ENCODE measurements around the gene OR2W1.

The OR2W1 gene

GRCh38 chr6:29045075-29045474, at the start of gene OR2W1:
Gene OR2W1 (minus strand): TSS chr6:29045175. CDS start chr6:29045175, 0 bp downstream.
- no peaks in the 10 kb centered on the region for H3K4me1 Mint-ChIP-seq (ENCODE audit: low read depth)
- H3K9me3 Mint-ChIP-seq, result no peaks in the 10 kb centered on the region
- peaks cover 28% of the 10 kb centered on the region for H3K27me3 Mint-ChIP-seq (ENCODE audit: low read depth)
- H3K36me3 Mint-ChIP-seq (ENCODE audit: low read depth), result no peaks in the 10 kb centered on the region
- no peak within 1 kb of the TSS for H3K4me3 Mint-ChIP-seq
- H3K27ac Mint-ChIP-seq, result no peak within 1 kb of the TSS

- H3K4me1 Mint-ChIP-seq (ENCODE audit: low read depth), result no peaks in the 10 kb centered on the region
- H3K27me3 Mint-ChIP-seq (ENCODE audit: low read depth), result peaks cover 4% of the 10 kb centered on the region
- no peaks in the 10 kb centered on the region for H3K36me3 Mint-ChIP-seq (ENCODE audit: low read depth)
- no peaks in the 10 kb centered on the region for H3K9me3 Mint-ChIP-seq
- no peak overlapping the region for H3K4me3 Mint-ChIP-seq
- no peak overlapping the region for H3K27ac Mint-ChIP-seq
Observed at GRCh38 chr6:29092957-29093356, 48.0 kb upstream of the OR2W1 start.

GRCh38 chr6:29087213-29087612, 42.2 kb upstream of the OR2W1 start, which contains the start of gene OR2B3:
Gene OR2B3 (minus strand): TSS chr6:29087313. CDS start chr6:29087248, 65 bp downstream.
- no peak within 1 kb of the TSS for H3K27ac Mint-ChIP-seq
- H3K4me1 Mint-ChIP-seq (ENCODE audit: low read depth), result no peaks in the 10 kb centered on the region
- no peaks in the 10 kb centered on the region for H3K9me3 Mint-ChIP-seq
- H3K4me3 Mint-ChIP-seq, result no peak within 1 kb of the TSS
- no peaks in the 10 kb centered on the region for H3K36me3 Mint-ChIP-seq (ENCODE audit: low read depth)
- no peaks in the 10 kb centered on the region for H3K27me3 Mint-ChIP-seq (ENCODE audit: low read depth)

GRCh38 chr6:29082457-29082856, 37.5 kb upstream of the OR2W1 start:
- no peaks in the 10 kb centered on the region for H3K4me1 Mint-ChIP-seq (ENCODE audit: low read depth)
- H3K27ac Mint-ChIP-seq, result no peak overlapping the region
- H3K4me3 Mint-ChIP-seq, result no peak overlapping the region
- H3K27me3 Mint-ChIP-seq (ENCODE audit: low read depth), result no peaks in the 10 kb centered on the region
- H3K36me3 Mint-ChIP-seq (ENCODE audit: low read depth), result no peaks in the 10 kb centered on the region
- H3K9me3 Mint-ChIP-seq, result no peaks in the 10 kb centered on the region

- H3K9me3 Mint-ChIP-seq, result no peaks in the 10 kb centered on the region
- no peaks in the 10 kb centered on the region for H3K27me3 Mint-ChIP-seq (ENCODE audit: low read depth)
- H3K27ac Mint-ChIP-seq, result no peak overlapping the region
- H3K4me3 Mint-ChIP-seq, result no peak overlapping the region
- no peaks in the 10 kb centered on the region for H3K36me3 Mint-ChIP-seq (ENCODE audit: low read depth)
- H3K4me1 Mint-ChIP-seq (ENCODE audit: low read depth), result no peaks in the 10 kb centered on the region
Observed at GRCh38 chr6:29081312-29081711, 36.3 kb upstream of the OR2W1 start.

GRCh38 chr6:29079203-29079602, 34.2 kb upstream of the OR2W1 start:
- no peak overlapping the region for H3K4me3 Mint-ChIP-seq
- H3K4me1 Mint-ChIP-seq (ENCODE audit: low read depth), result no peaks in the 10 kb centered on the region
- H3K27me3 Mint-ChIP-seq (ENCODE audit: low read depth), result no peaks in the 10 kb centered on the region
- H3K36me3 Mint-ChIP-seq (ENCODE audit: low read depth), result no peaks in the 10 kb centered on the region
- no peak overlapping the region for H3K27ac Mint-ChIP-seq
- no peaks in the 10 kb centered on the region for H3K9me3 Mint-ChIP-seq

- Mint-ChIP-seq H3K4me3 (no peak overlapping the region), H3K4me1 (ENCODE audit: low read depth) (no peaks in the 10 kb centered on the region), H3K27me3 (ENCODE audit: low read depth) (peaks cover 10% of the 10 kb centered on the region), H3K9me3 (no peaks in the 10 kb centered on the region), H3K36me3 (ENCODE audit: low read depth) (no peaks in the 10 kb centered on the region), H3K27ac (no peak overlapping the region)
Observed at GRCh38 chr6:29071831-29072723, 27.1 kb upstream of the OR2W1 start.

GRCh38 chr6:29051680-29052079, 6.7 kb upstream of the OR2W1 start:
- Mint-ChIP-seq H3K4me3 (no peak overlapping the region), H3K27ac (no peak overlapping the region), H3K4me1 (ENCODE audit: low read depth) (no peaks in the 10 kb centered on the region), H3K9me3 (no peaks in the 10 kb centered on the region), H3K36me3 (ENCODE audit: low read depth) (no peaks in the 10 kb centered on the region), H3K27me3 (ENCODE audit: low read depth) (peaks cover 8% of the 10 kb centered on the region)

- Mint-ChIP-seq H3K4me1 (ENCODE audit: low read depth) (no peaks in the 10 kb centered on the region), H3K4me3 (no peak overlapping the region), H3K27me3 (ENCODE audit: low read depth) (peaks cover 17% of the 10 kb centered on the region), H3K9me3 (no peaks in the 10 kb centered on the region), H3K27ac (no peak overlapping the region), H3K36me3 (ENCODE audit: low read depth) (no peaks in the 10 kb centered on the region)
Observed at GRCh38 chr6:29035951-29036350, 9.0 kb downstream of the OR2W1 start.

- no peaks in the 10 kb centered on the region for H3K4me1 Mint-ChIP-seq (ENCODE audit: low read depth)
- no peaks in the 10 kb centered on the region for H3K36me3 Mint-ChIP-seq (ENCODE audit: low read depth)
- no peak overlapping the region for H3K4me3 Mint-ChIP-seq
- H3K9me3 Mint-ChIP-seq, result no peaks in the 10 kb centered on the region
- no peak overlapping the region for H3K27ac Mint-ChIP-seq
- H3K27me3 Mint-ChIP-seq (ENCODE audit: low read depth), result peaks cover 13% of the 10 kb centered on the region
Observed at GRCh38 chr6:29028821-29029220, 16.2 kb downstream of the OR2W1 start.

- H3K27me3 Mint-ChIP-seq (ENCODE audit: low read depth), result peaks cover 24% of the 10 kb centered on the region
- no peak overlapping the region for H3K4me3 Mint-ChIP-seq
- no peaks in the 10 kb centered on the region for H3K9me3 Mint-ChIP-seq
- no peaks in the 10 kb centered on the region for H3K36me3 Mint-ChIP-seq (ENCODE audit: low read depth)
- H3K27ac Mint-ChIP-seq, result no peak overlapping the region
- no peaks in the 10 kb centered on the region for H3K4me1 Mint-ChIP-seq (ENCODE audit: low read depth)
Observed at GRCh38 chr6:29025927-29026585, 18.9 kb downstream of the OR2W1 start.

- H3K27me3 Mint-ChIP-seq (ENCODE audit: low read depth), result peaks cover 48% of the 10 kb centered on the region
- no peaks in the 10 kb centered on the region for H3K36me3 Mint-ChIP-seq (ENCODE audit: low read depth)
- no peak overlapping the region for H3K4me3 Mint-ChIP-seq
- H3K4me1 Mint-ChIP-seq (ENCODE audit: low read depth), result peaks cover 8% of the 10 kb centered on the region
- no peaks in the 10 kb centered on the region for H3K9me3 Mint-ChIP-seq
- no peak overlapping the region for H3K27ac Mint-ChIP-seq
Observed at GRCh38 chr6:29021434-29021833, 23.5 kb downstream of the OR2W1 start.

- Mint-ChIP-seq H3K36me3 (ENCODE audit: low read depth) (no peaks in the 10 kb centered on the region), H3K27me3 (ENCODE audit: low read depth) (peaks cover 46% of the 10 kb centered on the region), H3K4me3 (no peak overlapping the region)
Observed at GRCh38 chr6:29019629-29020028, 25.3 kb downstream of the OR2W1 start.

GRCh38 chr6:29017428-29017802, 27.6 kb downstream of the OR2W1 start:
- H3K27me3 Mint-ChIP-seq (ENCODE audit: low read depth), result peaks cover 44% of the 10 kb centered on the region
- no peak overlapping the region for H3K27ac Mint-ChIP-seq
- H3K4me1 Mint-ChIP-seq (ENCODE audit: low read depth), result peaks cover 15% of the 10 kb centered on the region
- H3K9me3 Mint-ChIP-seq, result peaks cover 5% of the 10 kb centered on the region
- H3K4me3 Mint-ChIP-seq, result peak overlapping the region; percentile 87
- H3K36me3 Mint-ChIP-seq (ENCODE audit: low read depth), result no peaks in the 10 kb centered on the region

More at GRCh38 chr6:29019629-29020028, 25.3 kb downstream of the OR2W1 start:
- Mint-ChIP-seq H3K4me1 (ENCODE audit: low read depth) (peaks cover 15% of the 10 kb centered on the region), H3K27ac (no peak overlapping the region), H3K9me3 (peaks cover 5% of the 10 kb centered on the region)

Measured in T-helper 1 cell treated with Interleukin-12 subunit alpha and Interleukin-12 subunit beta and Interleukin-4 antibody, amounts not matched to agents 30 μg/mL and 1 μg/mL, for 36 hours (primary cell).